Measurements from ENCODE around the gene CAMTA1. TPM values are rescaled to one million over a fixed set of nuclear protein-coding genes. Genes with fewer than 3 reads are reported as not detected.
A peak's percentile ranks its signal among the peaks of the same experiment; 100 is the strongest.

The CAMTA1 gene
- total and polyA plus RNA-seq, 8 donors, result 13.0 to 54.2 (median 23.6) TPM

DNA sequence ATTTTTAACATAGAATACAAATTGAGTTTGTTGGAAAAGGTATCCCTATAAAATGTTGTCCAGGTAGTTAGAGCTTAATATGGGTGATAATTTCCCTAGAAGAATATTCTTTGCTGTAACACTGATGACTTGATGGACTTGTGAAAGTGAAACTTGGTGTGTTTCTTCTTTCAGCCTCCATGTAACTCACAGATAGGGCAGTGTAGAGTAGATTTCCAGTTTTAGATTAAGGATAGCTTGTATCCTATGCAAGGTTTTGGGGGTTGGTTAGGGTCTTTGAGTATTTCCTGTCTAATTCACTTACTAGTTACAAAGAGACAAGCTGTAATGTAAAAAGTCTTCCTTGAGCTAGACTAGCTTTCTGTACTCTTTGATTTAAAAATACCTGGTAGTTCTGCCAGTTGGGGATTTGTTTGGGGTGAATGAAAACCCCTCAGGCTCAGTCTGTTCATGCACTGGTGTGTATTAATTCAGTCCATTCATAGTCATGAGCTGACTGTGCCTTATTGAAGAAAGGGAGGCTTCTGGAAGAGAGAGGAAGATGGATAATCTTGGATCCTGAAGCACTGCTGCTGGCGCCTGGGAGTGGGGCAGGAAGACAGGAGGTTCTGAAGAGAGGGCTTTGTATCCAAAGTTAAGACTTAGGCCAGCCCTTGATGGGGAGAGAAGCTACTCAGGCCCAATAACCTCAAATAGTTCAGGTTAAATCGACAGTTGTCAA is 83.6 kb downstream of the CAMTA1 start:
- no peak for FAIRE-seq
- no peaks in the 10 kb centered on the region for H3K27me3 ChIP-seq
- DNase-seq, result no peak
- TF ChIP-seq, protein P1, sequence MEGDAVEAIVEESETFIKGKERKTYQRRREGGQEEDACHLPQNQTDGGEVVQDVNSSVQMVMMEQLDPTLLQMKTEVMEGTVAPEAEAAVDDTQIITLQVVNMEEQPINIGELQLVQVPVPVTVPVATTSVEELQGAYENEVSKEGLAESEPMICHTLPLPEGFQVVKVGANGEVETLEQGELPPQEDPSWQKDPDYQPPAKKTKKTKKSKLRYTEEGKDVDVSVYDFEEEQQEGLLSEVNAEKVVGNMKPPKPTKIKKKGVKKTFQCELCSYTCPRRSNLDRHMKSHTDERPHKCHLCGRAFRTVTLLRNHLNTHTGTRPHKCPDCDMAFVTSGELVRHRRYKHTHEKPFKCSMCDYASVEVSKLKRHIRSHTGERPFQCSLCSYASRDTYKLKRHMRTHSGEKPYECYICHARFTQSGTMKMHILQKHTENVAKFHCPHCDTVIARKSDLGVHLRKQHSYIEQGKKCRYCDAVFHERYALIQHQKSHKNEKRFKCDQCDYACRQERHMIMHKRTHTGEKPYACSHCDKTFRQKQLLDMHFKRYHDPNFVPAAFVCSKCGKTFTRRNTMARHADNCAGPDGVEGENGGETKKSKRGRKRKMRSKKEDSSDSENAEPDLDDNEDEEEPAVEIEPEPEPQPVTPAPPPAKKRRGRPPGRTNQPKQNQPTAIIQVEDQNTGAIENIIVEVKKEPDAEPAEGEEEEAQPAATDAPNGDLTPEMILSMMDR (IDR thresholded peaks at IDR 0.05), result no peak
- no peaks in the 10 kb centered on the region for H3K9me3 ChIP-seq
- H3K27ac ChIP-seq, result no peak overlapping the region
- peak in 1 of 4 donors; percentile 34 for ATAC-seq
- no peak overlapping the region for H3K4me3 ChIP-seq
- no peaks in the 10 kb centered on the region for H3K36me3 ChIP-seq
- intact Hi-C loops (cut with DNase I), result no loop called here
- H3K4me1 ChIP-seq, result peaks cover 3 to 5% (median 4%) of the 10 kb centered on the region in 3 donors
- 89 to 97% methylated on average over 2 of the region's 2 CpGs for WGBS, 2 donors

DNA sequence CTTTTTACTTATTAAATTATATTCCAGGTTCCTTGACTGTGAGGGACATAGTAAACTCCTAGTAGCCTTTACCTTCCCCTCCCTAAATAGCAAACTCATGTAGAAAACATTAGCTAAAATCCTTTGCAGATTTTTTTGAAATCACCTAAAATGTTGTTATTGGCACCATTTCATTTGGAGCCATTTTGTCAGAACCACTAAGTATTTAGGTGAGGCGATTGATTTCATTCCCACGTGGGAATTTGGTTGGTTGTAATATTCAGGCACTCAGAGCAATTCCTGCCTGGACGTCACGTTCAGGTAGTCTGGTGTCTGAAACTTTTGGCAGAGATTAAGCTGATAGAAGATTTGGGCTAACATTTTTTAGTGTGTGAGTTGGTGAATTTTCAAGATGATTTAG is 84.3 kb downstream of the CAMTA1 start:
- ATAC-seq (no peak), DNase-seq (no peak), FAIRE-seq (no peak)
- no peak overlapping the region for H3K27ac ChIP-seq
- TF ChIP-seq, protein P1 (IDR thresholded peaks at IDR 0.05), result no peak
- H3K36me3 ChIP-seq, result no peaks in the 10 kb centered on the region
- H3K4me1 ChIP-seq, result peaks cover 3 to 5% (median 4%) of the 10 kb centered on the region in 3 donors
- no peaks in the 10 kb centered on the region for H3K27me3 ChIP-seq
- 88 to 90% methylated on average over 4 of the region's 4 CpGs for WGBS, 2 donors
- no peak overlapping the region for H3K4me3 ChIP-seq
- no peaks in the 10 kb centered on the region for H3K9me3 ChIP-seq
- intact Hi-C loops (cut with DNase I), result no loop called here

DNA sequence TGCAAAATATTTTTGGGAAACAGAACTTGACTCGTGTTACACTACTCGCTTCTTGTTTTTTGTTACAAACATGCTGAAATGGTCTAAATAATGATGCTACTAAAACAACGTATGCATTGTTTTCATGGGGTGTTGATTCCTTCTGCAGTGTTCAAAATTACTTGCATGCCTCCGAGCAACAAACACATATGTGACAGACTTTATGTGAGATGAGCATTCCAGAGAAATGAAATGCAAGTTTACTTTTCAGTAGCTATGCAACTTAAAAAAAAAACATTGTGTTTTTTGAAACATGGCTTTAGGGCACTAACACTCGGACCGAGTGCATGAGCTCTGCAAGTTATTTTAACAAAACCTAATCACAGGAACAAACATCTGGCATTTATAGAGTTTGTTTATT is 84.8 kb downstream of the CAMTA1 start:
- peaks cover 3 to 5% (median 4%) of the 10 kb centered on the region in 3 donors for H3K4me1 ChIP-seq
- DNase-seq (no peak), FAIRE-seq (no peak), ATAC-seq (no peak)
- intact Hi-C loops (cut with DNase I), result no loop called here
- H3K9me3 ChIP-seq, result no peaks in the 10 kb centered on the region
- H3K4me3 ChIP-seq, result no peak overlapping the region
- H3K27ac ChIP-seq, result no peak overlapping the region
- TF ChIP-seq, protein P1 (IDR thresholded peaks at IDR 0.05), result no peak
- 66 to 71% methylated on average over 6 of the region's 6 CpGs for WGBS, 2 donors
- no peaks in the 10 kb centered on the region for H3K36me3 ChIP-seq
- no peaks in the 10 kb centered on the region for H3K27me3 ChIP-seq

DNA sequence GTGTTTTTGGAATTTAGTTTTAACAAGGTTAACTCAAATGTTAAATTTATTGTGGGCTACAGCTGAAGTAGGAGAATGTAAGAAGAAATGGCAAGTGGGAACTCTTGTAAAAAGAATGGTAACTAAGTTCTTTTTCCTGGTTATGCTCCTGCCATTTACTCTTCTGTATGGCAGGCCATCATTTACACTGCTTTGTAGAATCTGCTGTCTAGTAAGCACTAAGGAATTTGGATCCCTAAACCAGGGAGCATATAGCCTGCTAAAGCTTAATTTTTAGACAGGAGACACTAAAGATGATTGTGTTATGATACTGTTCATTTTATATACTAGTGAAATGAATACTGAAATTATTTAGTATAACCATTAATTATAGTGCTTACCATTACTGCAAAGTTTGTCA is 85.3 kb downstream of the CAMTA1 start:
- no peaks in the 10 kb centered on the region for H3K9me3 ChIP-seq
- H3K4me3 ChIP-seq, result no peak overlapping the region
- intact Hi-C loops (cut with DNase I), result no loop called here
- H3K4me1 ChIP-seq, result peaks cover 3 to 5% (median 4%) of the 10 kb centered on the region in 3 donors
- TF ChIP-seq, protein P1 (IDR thresholded peaks at IDR 0.05), result no peak
- no peaks in the 10 kb centered on the region for H3K36me3 ChIP-seq
- FAIRE-seq (no peak), ATAC-seq (no peak), DNase-seq (no peak)
- no peak overlapping the region for H3K27ac ChIP-seq
- H3K27me3 ChIP-seq, result no peaks in the 10 kb centered on the region

DNA sequence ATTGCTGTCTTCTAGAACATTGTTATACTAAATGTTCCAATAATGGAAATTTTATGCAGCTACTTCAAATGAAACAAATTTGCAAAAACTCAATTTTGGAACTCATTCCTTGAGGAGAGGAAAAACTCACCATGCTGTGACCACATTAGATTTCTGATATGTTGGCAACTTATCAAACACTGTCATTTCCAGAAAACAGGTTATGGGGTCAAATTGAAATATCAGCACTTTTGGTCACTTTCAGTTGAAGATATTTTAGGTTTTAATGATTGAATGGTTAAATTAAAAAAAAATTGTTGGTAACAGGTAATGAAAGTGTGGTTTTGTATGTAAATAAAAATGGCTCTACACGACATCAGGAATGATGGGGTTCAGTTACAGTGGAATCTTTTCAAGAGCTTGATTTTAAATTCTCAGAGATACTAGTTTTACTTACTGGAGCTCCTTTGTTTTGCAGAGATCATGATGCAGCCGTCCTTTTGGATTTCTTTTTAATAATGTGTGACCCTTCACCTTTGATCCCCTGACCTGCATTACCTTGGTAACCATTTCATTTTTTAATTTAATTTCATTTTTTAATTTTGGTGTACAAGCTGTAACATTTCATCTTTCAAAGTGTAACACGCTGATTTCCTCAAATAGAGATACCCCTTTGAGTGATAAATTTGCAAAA is 86.2 kb downstream of the CAMTA1 start:
- WGBS, 2 donors, result 92 to 98% methylated on average over 3 of the region's 3 CpGs
- Histone ChIP-seq H3K27me3 (no peaks in the 10 kb centered on the region), H3K27ac (no peak overlapping the region), H3K36me3 (no peaks in the 10 kb centered on the region), H3K4me1 (peaks cover 3 to 5% (median 4%) of the 10 kb centered on the region in 3 donors), H3K9me3 (no peaks in the 10 kb centered on the region), H3K4me3 (no peak overlapping the region)
- TF ChIP-seq, protein P1 (IDR thresholded peaks at IDR 0.05), result no peak
- DNase-seq (no peak), ATAC-seq (no peak), FAIRE-seq (no peak)
- intact Hi-C loops (cut with DNase I), result no loop called here
